ENCODE results near the gene CLCN2.
A peak's percentile ranks its signal among the peaks of the same experiment; 100 is the strongest.

CLCN2 gene

DNA sequence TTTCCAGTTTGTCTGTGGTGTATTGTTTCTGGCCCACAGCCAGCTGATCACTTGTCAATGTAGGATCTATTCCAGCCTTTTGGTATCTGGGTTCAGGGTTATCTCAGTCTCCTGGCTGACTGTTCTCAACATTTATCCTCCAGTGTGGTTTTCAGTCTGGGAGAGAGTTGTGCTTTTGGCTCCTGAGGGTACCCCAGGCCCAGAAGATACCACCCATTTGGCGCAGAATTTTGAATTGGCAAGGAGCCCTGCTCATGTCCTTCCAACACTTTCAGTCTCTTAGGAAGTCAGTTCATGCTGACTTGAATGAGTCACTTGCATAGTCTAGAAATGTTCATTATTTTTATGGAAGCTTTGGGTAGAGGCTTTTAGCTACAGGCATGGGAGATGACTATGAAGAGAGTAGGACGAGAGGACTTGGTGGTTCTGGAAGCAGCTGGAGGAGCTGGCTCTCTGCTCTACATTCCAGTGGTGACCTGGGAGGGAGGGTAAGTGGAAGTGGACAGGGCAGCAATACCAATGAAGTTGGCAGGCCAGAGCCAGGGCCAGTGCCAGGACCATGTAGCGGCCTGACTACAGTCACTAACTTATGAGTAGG is 7.3 kb upstream of the CLCN2 start:
- DNase-seq = peak in 1 of 2 donors; percentile 77
- peaks cover 0 to 50% (median 30%) of the 10 kb centered on the region in 4 donors for H3K4me1 ChIP-seq
- peak overlapping the region; percentile 54 to 63 for H3K27ac ChIP-seq

DNA sequence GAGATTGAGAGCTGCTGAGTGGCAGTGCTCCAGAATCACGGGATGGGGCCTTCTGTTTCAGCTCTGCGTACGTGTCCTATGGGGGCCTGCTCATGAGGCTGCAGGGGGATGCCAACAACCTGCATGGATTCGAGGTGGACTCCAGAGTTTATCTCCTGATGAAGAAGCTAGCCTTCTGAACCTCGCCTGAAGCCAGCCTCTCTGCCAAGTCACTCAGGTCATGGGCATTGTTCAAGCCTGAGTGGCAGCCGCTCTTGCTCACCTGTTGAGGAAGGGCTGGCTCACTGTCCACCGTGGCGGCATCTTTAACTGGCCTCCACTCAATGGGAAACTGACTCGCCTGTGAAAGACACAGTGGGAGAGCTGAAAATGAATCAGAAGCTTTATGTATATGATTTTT is 6.7 kb upstream of the CLCN2 start:
- TF ChIP-seq, protein P1, sequence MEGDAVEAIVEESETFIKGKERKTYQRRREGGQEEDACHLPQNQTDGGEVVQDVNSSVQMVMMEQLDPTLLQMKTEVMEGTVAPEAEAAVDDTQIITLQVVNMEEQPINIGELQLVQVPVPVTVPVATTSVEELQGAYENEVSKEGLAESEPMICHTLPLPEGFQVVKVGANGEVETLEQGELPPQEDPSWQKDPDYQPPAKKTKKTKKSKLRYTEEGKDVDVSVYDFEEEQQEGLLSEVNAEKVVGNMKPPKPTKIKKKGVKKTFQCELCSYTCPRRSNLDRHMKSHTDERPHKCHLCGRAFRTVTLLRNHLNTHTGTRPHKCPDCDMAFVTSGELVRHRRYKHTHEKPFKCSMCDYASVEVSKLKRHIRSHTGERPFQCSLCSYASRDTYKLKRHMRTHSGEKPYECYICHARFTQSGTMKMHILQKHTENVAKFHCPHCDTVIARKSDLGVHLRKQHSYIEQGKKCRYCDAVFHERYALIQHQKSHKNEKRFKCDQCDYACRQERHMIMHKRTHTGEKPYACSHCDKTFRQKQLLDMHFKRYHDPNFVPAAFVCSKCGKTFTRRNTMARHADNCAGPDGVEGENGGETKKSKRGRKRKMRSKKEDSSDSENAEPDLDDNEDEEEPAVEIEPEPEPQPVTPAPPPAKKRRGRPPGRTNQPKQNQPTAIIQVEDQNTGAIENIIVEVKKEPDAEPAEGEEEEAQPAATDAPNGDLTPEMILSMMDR (IDR thresholded peaks at IDR 0.05) = no peak
- H3K27ac ChIP-seq = peak overlapping the region in 1 of 2 donors; percentile 63
- peaks cover 0 to 32% (median 9%) of the 10 kb centered on the region in 3 donors for H3K36me3 ChIP-seq
- peaks cover 0 to 50% (median 33%) of the 10 kb centered on the region in 4 donors for H3K4me1 ChIP-seq
- no peaks in the 10 kb centered on the region for H3K9me3 ChIP-seq
- intact Hi-C loops (cut with DNase I; ENCODE audit: low total_unique reads) = no loop called here
- no peaks in the 10 kb centered on the region for H3K27me3 ChIP-seq
- DNase-seq = peak in 1 of 2 donors; percentile 61
- H3K4me3 ChIP-seq = no peak overlapping the region

More for the DNA sequence above, 7.3 kb upstream of the CLCN2 start:
- TF ChIP-seq, protein P1 (IDR thresholded peaks at IDR 0.05) = no peak
- peaks cover 0 to 32% (median 9%) of the 10 kb centered on the region in 3 donors for H3K36me3 ChIP-seq
- H3K9me3 ChIP-seq = no peaks in the 10 kb centered on the region
- no peaks in the 10 kb centered on the region for H3K27me3 ChIP-seq
- no peak overlapping the region for H3K4me3 ChIP-seq
- intact Hi-C loops (cut with DNase I; ENCODE audit: low total_unique reads) = no loop called here

DNA sequence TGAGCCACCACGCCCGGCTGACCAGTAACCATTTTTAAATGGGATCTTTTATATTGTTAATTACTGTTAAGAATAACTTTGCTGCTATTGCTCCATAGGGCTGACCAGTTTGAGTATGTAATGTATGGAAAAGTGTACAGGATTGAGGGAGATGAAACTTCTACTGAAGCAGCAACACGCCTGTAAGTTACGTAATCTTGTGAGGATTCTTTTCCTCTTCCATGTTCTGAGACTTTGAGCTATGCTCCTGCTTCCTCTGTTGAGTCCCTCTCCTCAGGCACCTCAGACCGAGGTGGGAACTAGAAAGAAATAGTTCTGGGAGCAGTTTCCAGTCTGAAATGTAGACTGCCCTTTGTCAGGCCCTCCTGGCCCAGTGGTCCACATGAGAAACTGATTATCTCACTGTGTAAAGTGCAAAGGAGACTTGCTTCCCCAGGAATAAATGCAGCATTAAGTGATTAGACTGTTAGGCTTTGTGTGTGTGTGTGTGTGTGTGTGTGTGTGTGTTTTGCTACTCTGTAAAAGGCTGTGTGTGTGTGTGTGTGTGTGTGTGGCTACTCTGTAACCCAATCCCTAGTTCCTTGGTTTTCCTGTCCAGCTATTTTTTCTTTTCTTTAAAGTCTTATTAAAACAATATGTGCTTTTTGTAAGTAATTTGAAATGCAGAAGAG is 5.3 kb upstream of the CLCN2 start:
- H3K4me1 ChIP-seq = peaks cover 0 to 46% (median 33%) of the 10 kb centered on the region in 4 donors
- no peak overlapping the region for H3K4me3 ChIP-seq
- H3K9me3 ChIP-seq = no peaks in the 10 kb centered on the region
- intact Hi-C loops (cut with DNase I; ENCODE audit: low total_unique reads) = no loop called here
- no peaks in the 10 kb centered on the region for H3K27me3 ChIP-seq
- TF ChIP-seq, protein P1 (IDR thresholded peaks at IDR 0.05) = no peak
- no peak for DNase-seq
- H3K27ac ChIP-seq = no peak overlapping the region
- H3K36me3 ChIP-seq = peaks cover 0 to 32% (median 9%) of the 10 kb centered on the region in 3 donors

DNA sequence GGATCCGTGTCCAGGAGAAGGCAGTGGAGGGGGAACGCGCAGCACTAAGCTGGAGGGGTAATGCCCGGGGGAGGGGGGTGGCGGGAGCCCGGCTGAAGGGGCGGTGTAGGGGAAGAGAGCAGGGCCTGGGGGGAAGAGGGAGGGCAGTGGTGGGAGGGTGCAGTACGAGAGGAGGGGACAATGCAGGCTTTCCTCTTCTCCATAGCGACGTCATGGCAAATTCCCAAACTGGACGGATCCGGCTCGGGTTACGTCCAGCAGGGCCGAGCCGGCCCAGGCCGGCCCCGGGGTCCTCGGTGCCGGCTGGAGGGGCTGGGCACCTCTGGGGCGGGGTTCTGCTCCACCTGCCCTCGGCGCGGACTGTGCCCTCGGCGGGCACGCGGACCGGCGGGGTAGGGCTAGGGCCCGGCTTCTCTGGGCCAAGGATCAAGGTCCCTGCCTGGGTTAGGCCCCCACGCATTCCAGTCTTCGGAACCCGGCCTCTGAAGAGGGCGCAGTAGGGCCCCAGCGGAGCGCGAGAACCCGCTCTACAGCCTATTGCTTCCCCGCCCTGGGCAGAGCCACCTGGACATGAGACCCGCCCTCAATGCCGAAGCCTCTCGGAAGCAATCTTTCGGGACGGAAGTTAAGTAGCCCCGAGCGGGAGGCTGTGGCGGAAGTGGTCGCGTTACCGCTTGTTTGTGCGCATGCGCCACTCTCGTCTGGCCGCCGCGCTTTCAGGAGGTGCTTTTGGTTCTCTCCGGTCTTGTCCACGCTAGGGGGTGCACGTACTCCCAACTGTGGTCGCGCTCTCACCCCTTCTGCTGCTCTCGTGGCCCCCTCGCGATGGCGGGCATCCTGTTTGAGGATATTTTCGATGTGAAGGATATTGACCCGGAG is 1.5 kb upstream of the CLCN2 start:
- intact Hi-C loops (cut with DNase I; ENCODE audit: low total_unique reads) = loop anchor here (2.0 kb wide), 1 partner anchor 26 kb away; the partner anchor contains the start of gene FAM131A
- Histone ChIP-seq H3K4me1 (peaks cover 0 to 35% (median 19%) of the 10 kb centered on the region in 4 donors), H3K27me3 (no peaks in the 10 kb centered on the region), H3K4me3 (peak overlapping the region; percentile 69 to 96), H3K27ac (peak overlapping the region; percentile 97 to 98), H3K36me3 (peaks cover 0 to 32% (median 9%) of the 10 kb centered on the region in 3 donors), H3K9me3 (no peaks in the 10 kb centered on the region)
- DNase-seq = peak; percentile 93 to 98
- TF ChIP-seq, protein P1 (IDR thresholded peaks at IDR 0.05) = peak; percentile 45 to 46

DNA sequence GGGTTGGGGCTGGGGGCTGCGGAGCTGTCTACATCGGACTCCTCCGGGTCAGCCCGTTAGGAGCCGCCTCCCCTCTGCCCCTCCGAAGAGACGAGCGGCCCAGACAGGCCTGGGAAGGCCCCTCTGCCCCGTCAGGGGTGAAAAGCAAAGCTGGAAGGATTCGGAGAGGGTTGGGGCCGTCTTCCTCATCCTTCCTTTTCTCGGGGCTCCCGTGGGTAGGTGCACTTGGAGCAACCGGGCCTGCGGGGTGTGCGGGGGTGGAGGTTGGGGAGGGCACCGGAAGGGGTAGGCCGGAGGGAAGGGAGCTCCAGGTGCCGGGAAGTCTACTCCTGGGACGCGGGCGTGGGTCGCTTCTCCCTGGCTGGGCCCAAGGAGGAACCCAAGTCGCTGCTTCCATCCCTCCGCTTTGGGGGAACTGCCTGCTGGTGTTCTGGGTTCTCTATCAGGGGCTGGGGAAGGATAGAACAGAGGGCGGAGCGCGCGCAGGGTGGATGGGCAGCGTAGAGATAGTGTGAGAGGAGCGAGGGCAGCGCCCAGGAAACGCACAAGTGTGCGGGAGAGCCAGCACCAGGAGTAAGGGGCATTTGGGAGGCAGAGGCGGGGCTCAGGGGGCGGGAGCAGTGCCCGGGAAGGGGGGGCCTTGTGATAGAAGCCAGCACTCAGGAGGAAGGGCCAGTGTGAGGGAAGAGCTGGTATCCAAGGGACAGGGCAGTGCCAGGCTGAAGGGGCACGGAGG is 695 bp upstream of the CLCN2 start:
- TF ChIP-seq, protein P1 (IDR thresholded peaks at IDR 0.05) = no peak
- no peaks in the 10 kb centered on the region for H3K9me3 ChIP-seq
- H3K4me1 ChIP-seq = peaks cover 0 to 35% (median 18%) of the 10 kb centered on the region in 4 donors
- peak; percentile 78 to 88 for DNase-seq
- intact Hi-C loops (cut with DNase I; ENCODE audit: low total_unique reads) = loop anchor here (2.0 kb wide), 1 partner anchor 25 kb away; the partner anchor contains the start of gene FAM131A
- peak overlapping the region; percentile 97 to 98 for H3K27ac ChIP-seq
- H3K36me3 ChIP-seq = peaks cover 0 to 34% (median 9%) of the 10 kb centered on the region in 3 donors
- H3K4me3 ChIP-seq = peak overlapping the region; percentile 69 to 96
- no peaks in the 10 kb centered on the region for H3K27me3 ChIP-seq
